Thyroid gland (tissue), 4 donors: ENCODE measurements around the gene LRRC27. TPM values are rescaled to one million over a fixed set of nuclear protein-coding genes. Genes with fewer than 3 reads are reported as not detected.

Experiments used
- DNase-seq, 2 donors: peaks; one replicate each; pipeline ENCODE4 v3.0.0-alpha.2; 2019
- H3K27ac ChIP-seq, 3 donors: fragments of 200-600 bp; sonication (generic); 1 replicate in 2 of 3; 2 replicates in 1 of 3; pipeline ENCODE4 v1.5.1; 2016 to 2019; ENCODE audit warnings: mild to moderate bottlenecking in 1 of 3, moderate library complexity in 1 of 3
- H3K27me3 ChIP-seq: fragments of 200-600 bp; sonication (generic); one replicate; pipeline ENCODE4 v1.5.1; 2019
- H3K36me3 ChIP-seq, 2 donors: fragments of 200-600 bp; sonication (generic); one replicate each; pipeline ENCODE4 v1.5.1; 2016 to 2019
- H3K4me1 ChIP-seq, 2 donors: fragments of 200-600 bp; sonication (generic); one replicate each; pipeline ENCODE4 v1.5.1; 2017 to 2019
- H3K4me3 ChIP-seq, 3 donors: fragments of 200-600 bp; sonication (generic); replicated peaks in 1 of 3; 1 replicate in 2 of 3; 2 replicates in 1 of 3; pipeline ENCODE4 v1.5.1; 2016; ENCODE audit warnings: mild to moderate bottlenecking in 1 of 3
- H3K9me3 ChIP-seq: fragments of 200-600 bp; sonication (generic); one replicate; pipeline ENCODE4 v1.5.1; 2017
- POLR2A ChIP-seq, 2 donors: fragments of 450-650 bp; IDR thresholded peaks; one replicate each; pipeline ENCODE4 v1.6.1; 2017; ENCODE audit warnings: antibody characterized with exemption in 2 of 2, mild to moderate bottlenecking in 2 of 2, moderate library complexity in 1 of 2
- WGBS, 2 donors: methylation state at CpG; one replicate each; pipeline ENCODE4 v1.1.5; 2017; 5-methylcytosine and 5-hydroxymethylcytosine counted together
- intact Hi-C: fragments of 100-400 bp; cut with DNase I; formaldehyde crosslinking; loops from one replicate; pipeline ENCODE4 v1.15.1; 2023
- total RNA-seq, 4 donors: library from RNA; depleted of rRNA; stranded (reverse); fragments of >200 nt; gene quantifications; one replicate each; pipeline ENCODE4 v1.2.3, GENCODE V29; 2016
- TF ChIP-seq, protein P1 (sequence below), 6 experiments: fragments of 200-600 bp in 3 of 6; fragments of 450-650 bp in 3 of 6; sonication (generic) in 3 of 6; IDR thresholded peaks; one replicate each; pipeline ENCODE4 v1.5.1; 2016 to 2019; ENCODE audit warnings: antibody characterized with exemption in 6 of 6, mild to moderate bottlenecking in 2 of 6, inconsistent platforms in 1 of 6, moderate library complexity in 1 of 6

Gene LRRC27
- total RNA-seq, 4 donors from 2014 or later, result 14.0 to 24.4 (median 19.4) TPM

DNA sequence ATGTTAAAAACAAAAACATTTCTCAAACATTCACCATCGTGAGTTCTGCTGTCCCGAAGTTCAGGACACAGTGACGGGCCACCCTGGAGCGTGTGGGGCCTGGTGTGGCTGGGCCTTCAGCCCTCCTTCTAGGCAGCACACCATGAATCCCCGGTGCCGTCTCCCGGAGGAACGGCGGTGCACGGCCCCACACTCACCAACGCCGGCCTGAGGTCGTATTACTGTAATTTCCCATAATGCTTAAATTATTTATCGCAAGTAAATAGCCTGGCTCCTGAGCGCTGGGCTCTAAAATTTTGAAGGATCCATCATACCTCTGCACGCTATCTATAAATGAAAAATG lies 25.7 kb upstream of the LRRC27 start:
- no peak for DNase-seq

DNA sequence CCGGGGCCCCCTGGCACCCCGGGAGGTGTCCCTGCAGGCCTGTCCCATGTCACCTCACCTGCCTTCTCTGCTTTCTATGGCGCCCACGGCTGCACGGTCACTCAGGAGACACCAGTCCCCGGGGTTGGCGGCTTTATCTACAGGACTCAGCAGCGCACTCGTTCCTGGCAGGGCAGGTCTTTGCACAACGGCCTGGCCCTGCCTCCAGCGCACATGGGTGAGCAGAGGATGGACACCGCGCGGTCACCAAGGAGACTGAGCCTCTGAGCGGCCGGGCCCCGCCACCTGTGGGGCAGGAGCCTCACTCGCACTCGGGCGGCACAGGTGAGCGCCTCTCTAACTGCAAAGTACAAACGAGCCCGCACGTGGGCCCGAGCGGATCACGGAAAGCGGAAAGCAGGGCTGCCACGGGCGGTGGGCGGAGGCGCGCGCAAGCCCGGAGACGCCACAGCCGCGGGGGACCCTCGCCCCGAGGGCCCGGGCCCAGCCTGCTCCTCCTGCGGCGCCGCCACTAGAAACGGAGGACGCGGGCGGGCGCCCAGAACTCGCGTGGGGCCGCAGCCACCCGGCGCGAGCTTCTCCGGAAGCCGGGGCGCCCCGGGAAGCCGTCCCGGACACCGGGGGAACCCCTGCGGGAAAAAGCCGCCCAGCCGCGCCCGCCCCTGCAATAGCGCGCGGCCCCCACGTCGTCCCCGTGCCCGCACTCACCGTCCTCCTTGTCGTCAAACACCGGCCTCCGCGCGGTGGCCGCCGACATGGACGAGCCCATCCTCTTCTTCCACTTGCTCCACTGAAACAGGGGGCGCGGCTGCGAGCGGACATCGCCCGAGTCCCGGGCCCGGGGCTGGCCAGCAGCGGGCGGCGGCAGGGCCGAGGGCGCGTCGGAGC lies 24.9 kb upstream of the LRRC27 start:
- intact Hi-C loops, result loop anchor here (10.0 kb wide), 1 partner anchor 228 kb away; the partner anchor contains the start of gene INPP5A
- peak; percentile 85 to 86 for DNase-seq

More for the DNA sequence above, 25.7 kb upstream of the LRRC27 start:
- 96 to 97% methylated on average over 16 of the region's 16 CpGs for WGBS, 2 donors
- no peak overlapping the region for H3K4me3 ChIP-seq
- no peak for TF ChIP-seq POLR2A (IDR thresholded peaks at IDR 0.05)
- TF ChIP-seq, protein P1, sequence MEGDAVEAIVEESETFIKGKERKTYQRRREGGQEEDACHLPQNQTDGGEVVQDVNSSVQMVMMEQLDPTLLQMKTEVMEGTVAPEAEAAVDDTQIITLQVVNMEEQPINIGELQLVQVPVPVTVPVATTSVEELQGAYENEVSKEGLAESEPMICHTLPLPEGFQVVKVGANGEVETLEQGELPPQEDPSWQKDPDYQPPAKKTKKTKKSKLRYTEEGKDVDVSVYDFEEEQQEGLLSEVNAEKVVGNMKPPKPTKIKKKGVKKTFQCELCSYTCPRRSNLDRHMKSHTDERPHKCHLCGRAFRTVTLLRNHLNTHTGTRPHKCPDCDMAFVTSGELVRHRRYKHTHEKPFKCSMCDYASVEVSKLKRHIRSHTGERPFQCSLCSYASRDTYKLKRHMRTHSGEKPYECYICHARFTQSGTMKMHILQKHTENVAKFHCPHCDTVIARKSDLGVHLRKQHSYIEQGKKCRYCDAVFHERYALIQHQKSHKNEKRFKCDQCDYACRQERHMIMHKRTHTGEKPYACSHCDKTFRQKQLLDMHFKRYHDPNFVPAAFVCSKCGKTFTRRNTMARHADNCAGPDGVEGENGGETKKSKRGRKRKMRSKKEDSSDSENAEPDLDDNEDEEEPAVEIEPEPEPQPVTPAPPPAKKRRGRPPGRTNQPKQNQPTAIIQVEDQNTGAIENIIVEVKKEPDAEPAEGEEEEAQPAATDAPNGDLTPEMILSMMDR (IDR thresholded peaks at IDR 0.05), result no peak
- H3K27ac ChIP-seq, result no peak overlapping the region
- H3K9me3 ChIP-seq, result no peaks in the 10 kb centered on the region
- H3K36me3 ChIP-seq, result no peaks in the 10 kb centered on the region
- H3K4me1 ChIP-seq, result peaks cover 11 to 17% of the 10 kb centered on the region in 2 donors
- intact Hi-C loops, result loop anchor here (10.0 kb wide), 1 partner anchor 228 kb away; the partner anchor contains the start of gene INPP5A
- H3K27me3 ChIP-seq, result no peaks in the 10 kb centered on the region

DNA sequence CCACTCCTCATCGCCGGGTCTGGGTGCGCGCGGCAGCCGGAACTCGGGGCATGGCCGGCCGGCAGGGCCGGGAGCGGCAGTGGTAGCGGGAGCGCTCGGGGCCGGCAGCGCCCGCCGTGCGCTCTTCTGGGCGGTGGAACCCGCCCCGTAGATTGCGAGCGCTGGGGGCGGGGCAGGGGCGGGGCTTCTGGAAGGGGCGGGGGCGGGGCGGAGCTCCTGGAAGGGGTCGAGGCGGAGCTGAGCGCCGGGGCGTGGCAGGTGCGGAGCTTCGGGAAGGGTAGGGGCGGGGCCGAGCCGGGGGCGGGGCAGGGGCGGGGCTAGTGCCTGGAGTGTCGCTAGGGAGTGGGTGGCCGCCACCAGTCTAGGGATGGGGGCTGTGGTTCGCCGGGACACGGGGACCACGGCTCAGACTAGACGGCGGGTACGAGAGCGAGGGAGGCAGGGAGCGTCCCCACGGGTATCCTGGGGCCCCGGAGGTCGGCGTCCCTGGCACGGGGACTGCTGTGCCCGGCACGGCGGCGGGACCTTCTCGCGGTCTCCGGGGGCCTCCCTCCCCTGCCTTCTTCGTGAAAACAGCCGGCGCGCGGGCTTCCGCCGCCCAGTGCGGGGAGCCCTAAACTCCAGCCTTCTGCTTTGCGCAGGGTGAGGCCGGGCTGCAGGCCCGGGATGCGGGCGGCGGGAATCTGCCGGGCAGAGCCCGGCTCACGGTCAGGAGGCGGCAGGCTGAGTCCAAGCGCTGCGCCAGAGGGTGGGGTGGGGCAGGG lies 24.0 kb upstream of the LRRC27 start, which contains the start of gene STK32C:
STK32C (minus strand) TSS at position 128 of the 764 bp plus-strand sequence; CDS start at position 11, 117 bp downstream.
- DNase-seq, result peak; percentile 89
- H3K36me3 ChIP-seq, result no peaks in the 10 kb centered on the region
- H3K9me3 ChIP-seq, result no peaks in the 10 kb centered on the region
- peak within 1 kb of the TSS; percentile 82 to 95 (median 83) for H3K4me3 ChIP-seq
- no peaks in the 10 kb centered on the region for H3K27me3 ChIP-seq
- peak in 1 of 2 donors; percentile 69 for TF ChIP-seq POLR2A (IDR thresholded peaks at IDR 0.05)
- TF ChIP-seq, protein P1 (IDR thresholded peaks at IDR 0.05), result no peak
- intact Hi-C loops, result loop anchor here (10.0 kb wide), 1 partner anchor 227 kb away; the partner anchor contains the start of gene INPP5A
- 0% methylated on average over 2 to 10 of the region's 84 CpGs for WGBS, 2 donors
- H3K4me1 ChIP-seq, result peaks cover 11 to 17% of the 10 kb centered on the region in 2 donors
- peak within 1 kb of the TSS in 1 of 3 donors; percentile 71 for H3K27ac ChIP-seq

More for the DNA sequence above, 24.9 kb upstream of the LRRC27 start:
- Histone ChIP-seq H3K36me3 (no peaks in the 10 kb centered on the region), H3K27ac (no peak overlapping the region), H3K9me3 (no peaks in the 10 kb centered on the region), H3K27me3 (no peaks in the 10 kb centered on the region), H3K4me1 (peaks cover 11 to 17% of the 10 kb centered on the region in 2 donors), H3K4me3 (peak overlapping the region; percentile 25 to 95 (median 26))
- TF ChIP-seq, protein P1 (IDR thresholded peaks at IDR 0.05), result no peak
- no peak for TF ChIP-seq POLR2A (IDR thresholded peaks at IDR 0.05)
- WGBS, 2 donors, result 8 to 41% methylated on average over 8 to 17 of the region's 98 CpGs

DNA sequence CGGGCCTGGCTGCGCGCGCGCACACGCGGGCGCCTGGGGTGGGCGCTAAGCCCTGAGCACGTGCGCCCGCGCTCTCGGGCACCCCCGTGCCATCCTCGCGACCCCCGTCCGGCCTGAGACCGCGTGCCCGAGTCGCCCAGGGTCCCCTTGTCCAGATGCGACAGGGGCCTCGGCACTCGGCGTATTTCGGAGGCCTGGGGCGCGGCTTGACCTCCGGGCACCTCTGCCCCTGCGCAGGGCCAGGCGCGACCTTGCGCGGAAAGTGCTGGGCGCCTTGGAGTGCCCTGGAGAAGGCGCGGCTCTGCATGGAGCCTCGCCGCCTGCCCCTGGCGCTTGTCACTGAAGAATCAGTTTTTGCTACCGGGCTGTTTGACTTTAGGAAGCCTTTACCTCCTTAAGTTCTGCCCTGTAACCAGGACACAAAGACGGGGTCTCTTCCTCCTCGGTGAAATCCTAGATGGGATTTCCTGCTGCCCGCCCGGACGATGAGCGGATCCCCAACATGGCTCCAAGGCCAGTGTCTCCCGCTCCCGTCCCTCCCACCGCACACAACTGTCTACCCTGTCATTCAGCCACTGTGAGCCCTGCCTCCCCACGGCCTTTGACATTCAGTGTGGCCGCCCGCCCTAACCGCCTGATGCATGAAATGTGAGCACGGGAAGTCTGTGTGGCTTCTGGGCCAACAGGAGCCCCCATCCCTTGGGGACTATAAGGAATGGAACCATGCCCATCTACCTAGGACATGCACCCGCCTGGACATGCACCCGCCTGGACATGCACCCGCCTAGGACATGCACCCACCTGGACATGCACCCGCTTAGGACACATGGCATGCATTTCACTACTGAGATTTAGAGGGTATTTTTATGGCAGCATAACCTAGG lies 23.2 kb upstream of the LRRC27 start:
- DNase-seq, result peak in 1 of 2 donors; percentile 12
- no peaks in the 10 kb centered on the region for H3K36me3 ChIP-seq
- no peaks in the 10 kb centered on the region for H3K9me3 ChIP-seq
- peak overlapping the region in 2 of 3 donors; percentile 83 to 95 for H3K4me3 ChIP-seq
- peaks cover 11 to 17% of the 10 kb centered on the region in 2 donors for H3K4me1 ChIP-seq
- H3K27me3 ChIP-seq, result no peaks in the 10 kb centered on the region
- peak overlapping the region in 1 of 3 donors; percentile 71 for H3K27ac ChIP-seq
- 39 to 48% methylated on average over 18 to 19 of the region's 61 CpGs for WGBS, 2 donors
- TF ChIP-seq, protein P1 (IDR thresholded peaks at IDR 0.05), result no peak
- TF ChIP-seq POLR2A (IDR thresholded peaks at IDR 0.05), result no peak
- intact Hi-C loops, result loop anchor here (10.0 kb wide), 1 partner anchor 226 kb away; the partner anchor contains the start of gene INPP5A
